GM23338 (cell line): Measurements from ENCODE around the gene ATP5IF1.

Source experiments
- CREB1 ChIP-seq: fragments of 250-450 bp; sonication (Bioruptor Pico); IDR thresholded peaks from 2 replicates; pipeline ENCODE4 v1.5.0; 2020; ENCODE audit warnings: low read depth, mild to moderate bottlenecking, moderate library complexity
- CTCF ChIP-seq, 2 experiments: fragments of 200-600 bp in 1 of 2; sonication (generic) in 1 of 2; conservative IDR thresholded peaks; 2 replicates each; pipeline versions ENCODE4 v1.5.1 to v1.6.1; 2016 to 2017; ENCODE audit warnings: antibody characterized with exemption in 2 of 2, low read depth in 2 of 2, mild to moderate bottlenecking in 2 of 2, moderate library complexity in 1 of 2
- ETS1 ChIP-seq: IDR thresholded peaks from 2 replicates; pipeline ENCODE4 v1.6.1; 2016; ENCODE audit warnings: antibody characterized with exemption
- EZH2 ChIP-seq: fragments of 200-600 bp; sonication (generic); IDR thresholded peaks from one replicate; pipeline ENCODE4 v1.8.0; 2017; ENCODE audit warnings: antibody characterized with exemption, mild to moderate bottlenecking, low read depth; ENCODE audit not compliant: unreplicated experiment
- EZH2phosphoT487 ChIP-seq: fragments of 200-600 bp; sonication (generic); IDR thresholded peaks from one replicate; pipeline ENCODE4 v1.8.1; 2018; ENCODE audit warnings: antibody characterized with exemption; ENCODE audit not compliant: unreplicated experiment
- JUNB ChIP-seq: IDR thresholded peaks from one replicate; pipeline ENCODE4 v1.6.1; 2016; ENCODE audit warnings: antibody characterized with exemption; ENCODE audit not compliant: unreplicated experiment
- NANOG ChIP-seq: IDR thresholded peaks from 2 replicates; pipeline ENCODE4 v1.6.1; 2016; ENCODE audit warnings: antibody characterized with exemption, borderline replicate concordance
- POLR2AphosphoS5 ChIP-seq: IDR thresholded peaks from 2 replicates; pipeline ENCODE4 v1.6.1; 2016; ENCODE audit warnings: antibody characterized with exemption, low read depth
- REST ChIP-seq: IDR thresholded peaks from one replicate; pipeline ENCODE4 v1.6.1; 2018; ENCODE audit warnings: antibody characterized with exemption; ENCODE audit not compliant: unreplicated experiment
- STAT1 ChIP-seq: IDR thresholded peaks from one replicate; pipeline ENCODE4 v1.6.1; 2016; ENCODE audit warnings: antibody characterized with exemption; ENCODE audit not compliant: unreplicated experiment
- ZNF331 ChIP-seq: fragments of 250-450 bp; sonication (Bioruptor Pico); IDR thresholded peaks from 2 replicates; pipeline ENCODE4 v1.5.0; 2020; ENCODE audit warnings: low read depth, mild to moderate bottlenecking, moderate library complexity

GRCh38 chr1:28248273-28249012 is 12.5 kb downstream of the ATP5IF1 start:
- TF ChIP-seq CTCF (conservative IDR thresholded peaks at IDR 0.05; ENCODE audit: low read depth in 2 of 2) (peak; percentile 90 to 98), REST (no peak), EZH2phosphoT487 (no peak), EZH2 (no peak), STAT1 (no peak), CREB1 (CRISPR knock-in tag) (no peak), POLR2AphosphoS5 (no peak), JUNB (no peak), ZNF331 (CRISPR knock-in tag) (no peak), ETS1 (no peak), NANOG (no peak)
